HS-27A (cell line): ENCODE results near the gene RABAC1.
"Not testable (repeated sequence)": the region's sequence is repeated elsewhere in the genome, so short reads cannot be mapped to it uniquely, and the experiment has no call there.

ENCODE experiments used
- DNase-seq: peaks from one replicate; pipeline ENCODE4 v3.0.0-alpha.2; 2012; ENCODE audit warnings: low read depth, missing footprints

RABAC1 gene

DNA sequence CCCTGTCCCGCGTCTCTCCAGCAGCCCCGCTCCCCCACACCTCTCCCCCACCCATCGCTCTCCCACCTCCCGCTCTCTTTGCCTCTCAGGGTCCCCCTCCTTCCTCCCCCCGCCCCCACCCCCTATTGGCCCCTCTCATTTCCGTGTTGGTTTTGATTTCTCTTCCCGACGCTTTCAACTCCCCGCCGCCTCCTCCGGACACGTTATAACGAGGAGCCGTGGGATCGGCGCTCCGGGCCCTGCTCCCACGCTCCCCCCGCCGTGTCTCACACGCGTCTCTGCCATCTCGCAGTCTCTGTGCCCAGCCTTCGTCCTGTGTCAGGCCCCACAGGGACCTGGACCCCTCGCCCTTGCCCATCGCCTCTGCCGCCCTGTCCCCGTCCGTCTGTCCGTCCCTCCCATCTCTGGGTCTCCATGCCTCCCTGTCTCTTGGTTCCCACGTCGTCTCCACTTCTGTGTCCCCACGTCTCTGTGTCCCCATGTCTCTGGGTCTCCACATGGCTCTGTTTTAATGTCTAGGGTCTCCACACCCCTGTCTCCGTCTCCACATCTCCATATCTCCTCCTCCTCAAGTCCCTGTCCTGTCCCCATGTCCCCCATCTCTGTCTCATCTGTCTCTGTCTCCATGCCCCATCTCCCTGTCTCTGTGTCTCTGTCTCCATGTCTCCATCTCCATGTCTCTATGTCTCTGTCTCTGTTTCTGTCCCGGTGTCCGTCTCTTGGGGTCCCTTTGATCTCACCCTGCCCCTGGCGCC is 43.9 kb downstream of the RABAC1 start:
- DNase-seq = no peak

DNA sequence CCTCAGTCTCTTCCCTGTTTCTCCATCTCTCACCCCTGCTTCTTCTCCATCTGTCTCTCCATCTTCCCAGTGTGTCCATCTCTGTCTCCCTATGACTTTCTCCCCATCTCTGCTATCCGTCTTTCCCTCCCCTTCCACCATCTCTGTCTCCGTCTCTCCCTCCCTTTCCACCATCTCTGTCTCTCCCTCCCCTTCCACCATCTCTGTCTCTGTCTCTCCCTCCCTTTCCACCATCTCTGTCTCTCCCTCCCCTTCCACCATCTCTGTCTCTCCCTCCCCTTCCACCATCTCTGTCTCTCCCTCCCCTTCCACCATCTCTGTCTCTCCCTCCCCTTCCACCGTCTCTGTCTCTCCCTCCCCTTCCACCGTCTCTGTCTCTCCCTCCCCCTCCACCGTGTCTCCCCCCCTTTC is 44.7 kb downstream of the RABAC1 start:
- DNase-seq = not testable (repeated sequence)

DNA sequence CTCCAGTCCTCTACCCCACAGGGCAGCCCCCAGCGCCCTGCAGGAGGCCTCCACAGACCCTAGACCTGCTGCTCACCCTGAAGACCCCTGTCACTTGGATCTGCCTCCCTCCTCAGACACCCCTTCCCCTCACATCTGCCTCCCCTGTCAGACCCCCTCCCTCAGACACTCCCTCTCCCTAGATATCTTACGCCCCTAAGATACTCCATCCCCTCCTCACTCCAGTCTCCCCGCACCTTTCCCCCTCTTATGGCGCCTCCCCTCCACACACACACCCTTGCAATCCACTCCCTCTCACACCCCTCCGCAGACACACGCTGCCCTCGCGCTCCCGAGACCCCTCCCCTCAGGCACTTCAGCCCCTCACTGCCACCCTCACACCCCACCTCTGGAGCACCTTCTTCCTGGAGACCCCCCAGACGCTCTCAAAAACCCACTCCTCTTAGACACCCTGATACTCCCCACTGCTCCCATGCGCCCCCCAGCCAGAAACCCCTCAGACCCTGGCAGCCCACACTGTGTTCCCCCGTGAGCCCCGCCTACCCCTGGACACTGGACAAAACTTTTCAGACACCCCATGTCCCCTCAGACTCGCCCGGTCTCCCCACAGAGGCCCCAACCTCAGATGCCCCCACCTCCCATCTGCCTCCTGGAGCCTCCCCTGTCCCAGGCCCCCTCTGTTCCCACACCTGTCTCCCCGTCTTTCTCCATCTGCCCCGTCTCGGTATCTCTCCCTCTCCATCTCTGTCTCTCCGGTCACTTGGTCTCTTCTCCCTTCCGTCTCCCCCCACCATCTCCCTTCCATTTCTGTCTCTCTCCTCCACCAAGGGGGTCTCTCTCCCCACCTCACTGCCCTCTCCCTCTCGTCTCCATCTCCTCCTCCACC is 45.3 kb downstream of the RABAC1 start:
- DNase-seq = no peak

DNA sequence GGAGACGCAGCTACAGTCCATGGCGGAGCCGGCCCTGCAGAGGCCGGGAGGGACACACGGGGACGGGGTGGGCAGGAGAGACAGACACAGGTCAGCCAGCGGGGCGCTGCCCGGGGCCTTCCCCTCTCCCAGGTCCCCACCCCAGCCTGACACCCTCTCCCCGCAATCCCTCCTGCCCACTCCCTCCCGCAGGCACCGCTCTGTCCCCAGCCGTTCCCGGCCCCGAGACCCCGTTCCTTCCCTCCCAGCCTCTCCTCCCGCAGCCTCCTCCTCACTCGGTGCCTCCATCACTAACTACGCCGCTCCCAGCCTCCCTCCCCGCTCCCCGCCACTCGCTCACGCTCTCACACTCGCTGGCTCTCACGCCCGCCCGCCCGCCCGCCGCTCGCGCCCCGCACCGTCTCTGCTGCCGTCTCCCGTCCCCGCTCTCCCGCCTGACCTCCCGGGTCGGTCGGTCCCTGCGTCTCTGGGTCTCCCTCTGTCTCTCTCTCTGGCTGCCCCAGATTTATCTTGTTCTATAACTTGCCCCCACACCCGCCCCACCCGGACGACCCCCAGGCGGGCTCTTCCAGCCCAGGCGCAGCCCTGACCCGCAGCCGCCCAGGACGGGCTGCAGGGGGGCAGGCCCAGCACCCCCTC is 46.1 kb downstream of the RABAC1 start:
- DNase-seq = no peak

DNA sequence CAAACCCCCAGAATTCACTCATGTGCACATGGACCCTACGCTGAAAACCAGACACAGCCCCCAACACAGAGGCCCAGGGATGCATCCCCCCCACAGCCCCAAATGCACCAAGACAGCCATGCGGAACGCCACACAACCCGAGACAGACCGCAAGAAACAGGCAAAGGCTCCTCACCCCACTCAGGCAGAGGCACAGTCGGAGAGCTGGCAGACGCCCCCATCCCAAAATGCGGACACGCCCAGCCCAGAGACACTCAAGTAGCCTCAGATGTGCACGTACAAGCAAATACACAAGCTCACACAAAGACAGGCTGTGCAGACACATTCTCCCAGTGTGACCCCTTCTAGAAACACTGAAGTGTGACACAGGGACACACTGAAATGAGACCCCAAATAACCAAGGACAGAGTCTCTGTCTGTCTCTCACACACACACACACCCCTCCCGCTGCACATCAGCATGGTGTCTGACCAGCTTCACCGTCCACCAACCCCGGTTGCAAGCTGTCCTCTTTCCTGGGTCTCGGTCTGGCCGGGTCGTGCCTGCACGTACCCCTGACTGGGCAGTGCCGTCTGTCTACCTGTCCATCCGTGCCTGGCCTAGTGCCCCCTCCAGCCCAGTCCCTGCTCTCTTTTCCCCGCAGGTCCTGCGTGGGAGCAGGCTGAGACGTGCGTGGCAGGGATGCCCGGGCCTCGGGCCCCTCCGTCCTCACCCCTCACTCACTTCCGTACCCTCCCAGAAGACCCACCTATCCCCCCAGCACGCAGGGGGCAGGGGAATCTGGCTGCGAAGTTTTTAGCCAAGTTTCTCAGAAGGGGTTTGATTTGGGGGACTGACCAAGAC is 47.0 kb downstream of the RABAC1 start:
- no peak for DNase-seq

DNA sequence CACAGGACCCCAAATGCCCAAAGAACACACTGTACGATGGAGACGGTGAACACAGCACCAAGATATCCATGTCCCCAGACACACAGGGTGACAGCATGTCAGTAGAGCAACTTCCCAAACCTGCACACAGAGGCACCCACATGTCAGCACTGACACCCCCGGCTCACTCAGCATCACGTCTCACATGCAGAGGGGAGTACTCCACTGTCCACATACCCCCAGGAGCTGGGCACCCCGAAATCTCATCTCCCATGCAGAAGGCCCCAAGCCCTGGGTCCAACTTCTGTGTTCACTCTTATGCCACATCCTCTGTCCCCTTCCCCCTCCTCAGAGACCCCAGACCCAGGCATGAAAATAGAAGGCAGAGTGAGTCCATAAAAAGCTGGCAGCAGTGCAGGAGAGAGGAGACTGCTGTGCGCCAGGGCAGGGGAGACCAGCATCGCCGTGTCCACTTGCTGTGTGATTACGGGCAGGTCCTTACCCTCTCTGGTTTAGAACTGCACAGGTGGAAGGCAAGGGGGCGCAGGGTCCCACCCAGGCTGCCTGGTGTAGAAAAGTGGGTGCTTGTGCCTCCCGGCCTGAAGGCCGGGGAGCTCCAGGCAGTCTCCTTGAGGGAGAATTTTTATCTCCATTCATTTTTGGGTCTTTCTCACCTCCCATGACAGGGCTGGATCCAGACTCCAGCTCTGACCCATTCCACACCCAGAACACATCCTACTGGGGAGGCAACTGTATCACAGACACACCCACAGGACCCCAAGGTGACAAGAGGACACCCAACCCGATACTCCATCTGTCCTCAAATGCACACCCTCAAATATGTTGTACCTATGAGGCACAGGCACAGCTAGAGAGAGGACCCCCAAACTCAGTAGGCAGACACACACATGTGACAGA is 47.9 kb downstream of the RABAC1 start:
- DNase-seq = no peak

DNA sequence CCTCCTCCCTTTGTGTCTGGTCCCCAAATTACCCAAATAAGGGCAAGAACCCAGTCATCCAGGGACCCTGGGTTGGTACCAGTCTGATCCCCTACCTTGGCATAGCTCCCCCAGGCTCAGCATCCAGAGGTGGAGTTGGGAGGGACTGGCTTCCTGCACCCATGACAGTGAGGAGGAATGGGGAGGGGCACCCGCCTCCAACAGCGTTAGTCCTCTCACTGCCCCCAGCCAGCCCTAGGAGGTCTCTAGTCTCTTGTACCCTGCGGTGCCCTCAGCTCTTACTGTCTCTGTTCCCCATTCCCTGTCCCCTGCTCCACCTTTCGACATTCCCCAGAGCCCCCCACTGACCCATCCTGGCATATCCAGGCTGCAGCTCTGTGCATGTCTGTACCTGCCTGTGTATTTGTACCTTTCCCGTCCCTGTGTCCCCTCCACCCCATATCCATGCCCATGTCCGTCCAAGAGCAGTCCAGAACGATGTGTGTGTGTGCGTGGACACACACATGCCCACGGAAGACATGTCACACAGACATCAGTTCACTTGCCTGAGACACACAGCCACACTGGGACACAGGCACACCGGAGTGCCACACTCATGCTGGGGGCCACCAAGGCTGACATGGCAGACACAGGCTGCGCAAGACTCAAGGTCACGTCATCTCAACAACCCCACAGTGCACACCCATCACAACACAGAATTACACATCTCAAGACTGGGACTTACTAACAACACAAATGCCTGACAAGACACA is 48.7 kb downstream of the RABAC1 start:
- DNase-seq = no peak

DNA sequence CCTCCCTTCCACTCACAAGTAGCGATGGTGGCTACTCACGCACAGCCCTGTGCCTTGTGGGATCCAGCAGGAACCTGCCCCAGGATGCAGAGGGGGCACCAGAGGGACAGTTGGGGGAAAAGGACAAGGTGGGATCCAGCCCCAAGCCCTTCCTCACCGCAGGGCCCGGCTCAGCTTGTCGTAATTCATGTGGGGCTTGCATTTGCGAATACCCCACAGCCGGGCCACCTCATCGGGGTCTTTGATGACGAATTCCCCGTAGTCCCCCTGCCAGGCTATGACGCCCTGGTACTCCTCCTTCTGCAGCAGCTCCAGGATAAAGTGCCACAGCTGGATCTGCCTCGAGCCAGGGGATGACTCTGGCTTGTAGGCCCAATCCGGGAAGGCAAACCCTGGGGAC is 49.4 kb downstream of the RABAC1 start:
- no peak for DNase-seq

DNA sequence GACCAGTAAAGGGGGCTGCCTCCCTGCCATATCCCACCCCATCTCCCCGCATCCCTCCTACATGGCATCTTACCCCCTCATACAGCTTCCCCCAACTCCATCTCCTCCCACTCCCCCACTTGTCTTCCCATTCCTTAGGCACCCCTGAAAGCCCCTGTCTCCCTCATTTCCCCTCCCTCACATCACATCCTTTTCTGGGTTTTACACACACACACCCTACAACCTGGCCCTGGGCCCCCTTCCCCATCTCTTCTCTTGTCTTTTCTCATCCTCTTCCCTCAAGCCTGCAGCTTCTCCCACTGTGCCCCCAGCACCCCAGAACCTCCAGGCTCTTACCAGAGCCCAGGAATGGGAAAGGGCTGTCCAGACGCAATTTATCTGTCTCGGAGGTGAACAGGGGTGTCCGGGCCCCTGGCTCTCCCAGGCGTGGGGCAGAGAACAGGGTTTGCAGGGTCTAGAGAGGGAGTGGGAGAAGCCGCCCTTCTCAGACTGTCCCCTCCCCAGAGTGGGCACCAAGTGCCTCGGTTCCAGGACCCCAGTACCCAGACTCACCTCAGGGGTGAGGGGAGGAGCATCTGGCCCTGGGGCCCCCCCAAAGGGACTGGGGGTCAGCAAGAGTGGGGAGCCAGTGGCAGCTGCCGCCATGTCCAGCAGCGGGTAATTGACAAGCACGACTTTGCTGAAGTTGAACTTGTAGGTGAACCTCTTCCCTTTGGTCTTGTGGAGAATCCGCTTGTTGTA is 50.2 kb downstream of the RABAC1 start:
- no peak for DNase-seq

DNA sequence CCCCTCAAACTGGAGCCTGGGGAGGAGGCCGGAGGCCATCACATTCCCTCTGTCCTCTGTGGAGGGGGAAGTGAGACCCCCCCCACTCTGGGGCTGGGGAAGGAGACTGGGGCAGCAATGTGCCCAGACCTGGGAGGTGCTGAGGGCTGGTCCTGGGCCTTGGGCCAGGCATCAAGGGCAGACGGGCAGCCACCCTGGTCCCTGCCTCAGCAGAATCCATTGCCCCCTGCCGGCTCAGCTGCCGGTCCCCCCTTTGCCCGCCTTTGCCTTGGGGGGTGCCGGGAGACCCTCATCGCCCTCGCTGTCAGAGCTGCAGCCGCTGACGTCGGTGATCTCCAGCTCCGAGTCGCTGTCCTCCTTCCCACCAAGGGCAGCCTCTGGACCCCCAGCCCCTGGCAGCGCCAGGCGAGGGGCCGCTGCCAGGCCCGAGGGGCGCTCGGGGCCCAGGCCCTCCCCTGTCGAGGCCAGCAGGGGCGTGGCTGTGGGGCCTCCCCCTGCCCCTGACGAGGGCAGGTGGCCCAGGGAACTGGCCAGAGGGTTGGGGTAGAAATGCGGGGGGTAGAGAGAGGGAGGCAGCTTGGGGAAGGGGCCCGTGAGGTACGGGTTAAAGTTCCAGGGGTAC is 51.0 kb downstream of the RABAC1 start:
- DNase-seq = no peak

DNA sequence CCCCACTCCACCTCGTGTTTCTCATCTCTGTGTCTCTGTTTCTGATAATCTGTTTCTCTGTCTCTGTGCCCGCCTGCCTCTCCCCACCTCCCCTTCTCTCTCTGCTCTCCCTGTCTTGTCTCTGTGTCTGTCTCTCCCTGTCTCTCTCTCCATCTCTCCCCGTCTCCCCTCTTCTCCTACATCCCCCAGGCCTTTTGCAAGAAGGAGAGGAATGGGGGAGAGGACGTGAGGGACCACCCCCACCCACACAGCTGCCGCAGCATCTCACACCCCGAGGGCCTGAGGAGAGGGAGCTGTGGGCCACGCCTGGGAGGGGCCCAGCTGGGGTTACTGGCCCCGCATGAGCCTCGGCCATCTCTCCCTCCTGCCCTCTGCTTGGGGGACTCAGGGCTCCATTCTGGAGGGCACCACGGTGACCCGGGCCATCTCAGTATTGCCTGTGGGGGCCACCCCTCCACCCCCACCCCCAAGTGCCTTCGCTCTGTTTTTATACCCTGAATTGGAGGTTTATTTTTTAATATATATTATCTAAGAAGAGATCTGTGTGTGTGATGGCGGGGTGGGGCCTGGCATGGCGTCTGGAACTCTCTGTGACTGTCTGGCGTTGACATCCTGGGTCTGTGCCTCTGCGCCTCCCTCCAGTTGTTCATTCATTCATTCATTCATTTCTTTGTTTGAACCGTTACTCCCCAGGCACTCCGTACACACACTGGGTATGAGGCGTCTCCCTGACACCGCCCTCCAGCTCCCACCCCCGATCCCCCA is 52.0 kb downstream of the RABAC1 start:
- no peak for DNase-seq
